Retinal pigment epithelial cell (primary cell): ENCODE results near the gene PDE6B.

Source experiments
- DNase-seq: peaks from one replicate; pipeline ENCODE4 v3.0.0-alpha.2; 2010; ENCODE audit warnings: low read depth
- H3K4me3 ChIP-seq: 2 replicates; pipeline ENCODE4 v1.5.1; 2011; ENCODE audit warnings: mild to moderate bottlenecking, low read length, control low read depth, moderate library complexity
- TF ChIP-seq, protein P1 (sequence below): conservative IDR thresholded peaks from 2 replicates; pipeline ENCODE4 v1.5.1; 2011; ENCODE audit warnings: low read depth, low read length, control low read depth, inconsistent platforms

The PDE6B gene

DNA sequence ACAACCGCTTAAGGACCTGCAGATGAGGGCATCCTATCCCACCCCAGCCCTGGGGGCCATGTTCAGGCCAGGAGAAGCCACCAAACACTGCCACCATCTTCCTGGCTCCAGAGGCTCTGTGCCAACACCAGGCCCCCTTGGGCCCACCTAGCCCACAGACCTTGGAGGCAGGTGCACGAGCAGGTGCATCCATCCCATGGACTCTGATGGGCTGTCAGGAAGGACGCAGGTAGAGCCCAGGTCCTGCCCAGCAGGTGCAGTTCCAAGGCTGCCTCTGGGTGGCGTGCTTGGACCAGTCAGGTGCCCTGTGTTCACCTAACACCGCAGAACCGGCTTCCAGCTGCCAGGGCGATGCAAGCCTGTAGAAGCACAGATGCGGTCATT is 22.8 kb upstream of the PDE6B start:
- H3K4me3 ChIP-seq, result no peak overlapping the region
- no peak for DNase-seq
- TF ChIP-seq, protein P1, sequence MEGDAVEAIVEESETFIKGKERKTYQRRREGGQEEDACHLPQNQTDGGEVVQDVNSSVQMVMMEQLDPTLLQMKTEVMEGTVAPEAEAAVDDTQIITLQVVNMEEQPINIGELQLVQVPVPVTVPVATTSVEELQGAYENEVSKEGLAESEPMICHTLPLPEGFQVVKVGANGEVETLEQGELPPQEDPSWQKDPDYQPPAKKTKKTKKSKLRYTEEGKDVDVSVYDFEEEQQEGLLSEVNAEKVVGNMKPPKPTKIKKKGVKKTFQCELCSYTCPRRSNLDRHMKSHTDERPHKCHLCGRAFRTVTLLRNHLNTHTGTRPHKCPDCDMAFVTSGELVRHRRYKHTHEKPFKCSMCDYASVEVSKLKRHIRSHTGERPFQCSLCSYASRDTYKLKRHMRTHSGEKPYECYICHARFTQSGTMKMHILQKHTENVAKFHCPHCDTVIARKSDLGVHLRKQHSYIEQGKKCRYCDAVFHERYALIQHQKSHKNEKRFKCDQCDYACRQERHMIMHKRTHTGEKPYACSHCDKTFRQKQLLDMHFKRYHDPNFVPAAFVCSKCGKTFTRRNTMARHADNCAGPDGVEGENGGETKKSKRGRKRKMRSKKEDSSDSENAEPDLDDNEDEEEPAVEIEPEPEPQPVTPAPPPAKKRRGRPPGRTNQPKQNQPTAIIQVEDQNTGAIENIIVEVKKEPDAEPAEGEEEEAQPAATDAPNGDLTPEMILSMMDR, result peak; percentile 59

DNA sequence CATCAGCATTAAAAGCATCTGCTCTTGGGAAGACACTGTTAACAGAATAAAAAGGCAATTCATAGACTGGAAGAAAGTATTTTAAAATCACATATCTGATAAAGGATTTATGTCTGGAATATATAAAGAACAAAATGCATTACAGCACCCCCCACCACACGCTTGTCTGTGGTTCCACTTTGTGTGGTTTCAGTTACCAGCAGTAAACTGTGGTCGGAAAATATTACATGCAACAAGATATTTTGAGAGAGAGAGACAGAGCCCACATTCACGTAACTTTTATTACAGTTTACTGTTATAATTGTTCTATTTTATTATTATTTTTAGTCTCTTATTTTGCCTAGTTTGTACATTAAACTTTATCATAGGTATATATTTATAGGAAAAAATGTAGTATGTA is 21.2 kb upstream of the PDE6B start:
- H3K4me3 ChIP-seq, result no peak overlapping the region
- no peak for DNase-seq
- TF ChIP-seq, protein P1, result no peak

DNA sequence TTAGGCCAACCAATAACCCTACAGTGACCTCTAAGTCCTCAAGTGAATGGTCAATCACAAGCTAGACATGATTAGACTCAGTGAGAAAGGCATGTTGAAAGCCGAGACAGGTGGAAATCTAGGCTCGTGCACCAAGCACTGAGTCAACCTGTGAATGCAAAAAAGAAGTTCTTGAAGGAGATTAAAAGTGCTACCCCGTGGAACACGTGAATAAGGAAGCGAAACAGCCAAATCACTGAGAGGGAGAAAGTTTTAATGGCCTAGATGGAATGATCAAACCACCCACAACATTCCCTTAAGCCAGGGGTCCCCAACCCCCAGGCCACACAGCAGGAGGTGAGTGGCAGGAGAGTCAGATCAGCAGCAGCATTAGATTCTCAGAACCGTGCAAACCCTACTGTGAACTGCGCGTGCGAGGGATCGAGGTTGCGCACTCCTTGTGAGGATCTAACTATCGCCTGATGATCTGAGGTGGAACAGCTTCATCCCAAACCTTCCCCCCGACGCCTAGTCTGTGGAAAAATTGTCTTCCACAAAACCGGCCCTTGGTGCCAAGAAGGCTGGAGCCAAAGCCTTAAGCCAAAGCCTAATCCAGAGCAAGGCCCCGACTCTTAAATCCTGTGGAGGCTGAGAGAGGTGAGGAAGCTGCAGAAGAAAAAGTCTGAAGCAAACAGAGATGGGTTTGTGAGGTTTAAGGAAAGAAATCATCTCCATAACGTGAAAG is 19.5 kb upstream of the PDE6B start:
- TF ChIP-seq, protein P1, result no peak
- DNase-seq, result no peak
- no peak overlapping the region for H3K4me3 ChIP-seq

DNA sequence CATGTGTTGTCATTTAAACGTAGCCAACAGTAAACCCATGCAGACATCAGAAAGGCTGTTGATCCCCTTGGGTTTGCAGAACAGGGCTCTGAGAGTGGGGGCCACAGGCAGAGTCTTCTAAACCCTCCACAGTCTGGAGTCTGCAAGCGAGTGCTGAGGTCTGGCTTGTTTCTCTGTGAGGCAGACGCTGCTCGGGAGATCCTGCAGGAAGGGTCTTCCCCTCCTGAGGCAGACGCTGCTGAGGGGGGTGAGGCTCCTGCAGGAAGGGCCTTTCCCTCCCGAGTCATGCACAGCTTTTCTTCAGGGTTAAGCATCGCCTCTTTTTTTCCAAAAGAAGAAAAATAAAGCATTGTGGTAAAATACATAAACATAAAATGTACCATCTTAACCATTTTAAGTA is 17.1 kb upstream of the PDE6B start:
- H3K4me3 ChIP-seq, result no peak overlapping the region
- TF ChIP-seq, protein P1, result no peak
- no peak for DNase-seq

- TF ChIP-seq, protein P1, result no peak
- no peak overlapping the region for H3K4me3 ChIP-seq
- DNase-seq, result no peak
These were observed 15.8 kb upstream of the PDE6B start for GRCh38 chr4:609400-610050.

GRCh38 chr4:610411-611261 is 14.7 kb upstream of the PDE6B start:
- TF ChIP-seq, protein P1, result no peak
- DNase-seq, result no peak
- no peak overlapping the region for H3K4me3 ChIP-seq
